Psoas muscle (tissue), 8 donors: ENCODE measurements around the gene KHNYN. TPM values are rescaled to one million over a fixed set of nuclear protein-coding genes. Genes with fewer than 3 reads are reported as not detected.

Experiments used
- ATAC-seq, 4 donors: fragments of 200-7000 bp; cut with Tn5 transposase; one replicate each; pipeline ENCODE4 v1.9.1; 2020; ENCODE audit warnings: moderate library complexity in 3 of 4, mild to moderate bottlenecking in 2 of 4
- DNase-seq, 2 donors: peaks; one replicate each; pipeline ENCODE4 v3.0.0-alpha.2; 2020
- H3K27ac ChIP-seq: fragments of 200-600 bp; one replicate; pipeline ENCODE4 v1.8.0; 2022
- H3K27me3 ChIP-seq, 3 donors: fragments of 200-600 bp in 1 of 3; one replicate each; pipeline versions ENCODE4 v1.6.1 to v1.8.0; 2013 to 2022; ENCODE audit warnings: low read length in 2 of 3, mild to moderate bottlenecking in 2 of 3, moderate library complexity in 1 of 3; ENCODE audit not compliant: insufficient read depth in 3 of 3
- H3K36me3 ChIP-seq, 2 donors: fragments of 200-600 bp in 1 of 2; one replicate each; pipeline versions ENCODE4 v1.6.1 to v1.8.0; 2013 to 2022; ENCODE audit warnings: low read depth in 1 of 2, mild to moderate bottlenecking in 1 of 2, moderate library complexity in 1 of 2; ENCODE audit not compliant: insufficient read depth in 1 of 2
- H3K4me1 ChIP-seq: fragments of 200-600 bp; one replicate; pipeline ENCODE4 v1.8.0; 2022
- H3K4me3 ChIP-seq: fragments of 200-600 bp; one replicate; pipeline ENCODE4 v1.8.0; 2022; ENCODE audit warnings: mild to moderate bottlenecking
- H3K9me3 ChIP-seq: fragments of 200-600 bp; one replicate; pipeline ENCODE4 v1.8.0; 2022
- CTCF ChIP-seq: fragments of 200-600 bp; IDR thresholded peaks from one replicate; pipeline ENCODE4 v1.8.0; 2022; ENCODE audit warnings: antibody characterized with exemption
- WGBS, 3 donors: extraction: QIAGEN DNeasy Blood & Tissue Kit; methylation state at CpG; one replicate each; pipeline versions ENCODE4 v1.1.6 to v1.1.7; 2013; 5-methylcytosine and 5-hydroxymethylcytosine counted together
- intact Hi-C, 2 donors: fragments of 100-400 bp; cut with DNase I; formaldehyde crosslinking; loops; one replicate each; pipeline versions ENCODE4 v1.11.0 to v1.14.2; 2022
- polyA plus RNA-seq, 3 donors: library from polyadenylated mRNA; stranded (reverse); fragments of 200-250 nt; gene quantifications; one replicate each; pipeline ENCODE4 v1.2.3, GENCODE V29; 2013
- total RNA-seq, 4 donors: library from RNA; stranded (reverse); fragmentation: NEBNext Ultra II Directional in 2 of 4; extraction: Animal tissue kit (Norgen Biotek cat#: 25700) in 2 of 4; gene quantifications; one replicate each; pipeline versions ENCODE4 v1.2.1 to v1.2.4, GENCODE V29; 2021 to 2023
- donor health status: healthy with polysubstance abuse.
- donor health status: DM: no; HTN: no; CAD: no; lungs with moderate emphysema.
- donor health status: Bipolar disorder and iron deficiency.
- donor health status: healthy.
- donor health status: DM: yes; HTN: yes; CAD: no.
- donor health status: DM: no; HTN: no; CAD: no.
- donor health status: DM: no; HTN: no; CAD: no.
- donor health status: DM: yes; HTN: yes; CAD: no.

Gene KHNYN
- total and polyA plus RNA-seq, 7 donors: 15.3 to 74.9 (median 40.2) TPM

- intact Hi-C loops: no loop called here
- ATAC-seq: no peak
- no peaks in the 10 kb centered on the region for H3K27me3 ChIP-seq
- DNase-seq: no peak
- no peak overlapping the region for H3K27ac ChIP-seq
- H3K4me1 ChIP-seq: peaks cover 3% of the 10 kb centered on the region
- peaks cover 0 to 8% of the 10 kb centered on the region in 2 donors for H3K36me3 ChIP-seq
- 87 to 92% (median 92%) methylated on average over 6 of the region's 6 CpGs for WGBS, 3 donors
- H3K4me3 ChIP-seq: no peak overlapping the region
- no peaks in the 10 kb centered on the region for H3K9me3 ChIP-seq
- TF ChIP-seq CTCF: no peak
These were observed 23.3 kb upstream of the KHNYN start for GRCh38 chr14:24406416-24406815.

DNA sequence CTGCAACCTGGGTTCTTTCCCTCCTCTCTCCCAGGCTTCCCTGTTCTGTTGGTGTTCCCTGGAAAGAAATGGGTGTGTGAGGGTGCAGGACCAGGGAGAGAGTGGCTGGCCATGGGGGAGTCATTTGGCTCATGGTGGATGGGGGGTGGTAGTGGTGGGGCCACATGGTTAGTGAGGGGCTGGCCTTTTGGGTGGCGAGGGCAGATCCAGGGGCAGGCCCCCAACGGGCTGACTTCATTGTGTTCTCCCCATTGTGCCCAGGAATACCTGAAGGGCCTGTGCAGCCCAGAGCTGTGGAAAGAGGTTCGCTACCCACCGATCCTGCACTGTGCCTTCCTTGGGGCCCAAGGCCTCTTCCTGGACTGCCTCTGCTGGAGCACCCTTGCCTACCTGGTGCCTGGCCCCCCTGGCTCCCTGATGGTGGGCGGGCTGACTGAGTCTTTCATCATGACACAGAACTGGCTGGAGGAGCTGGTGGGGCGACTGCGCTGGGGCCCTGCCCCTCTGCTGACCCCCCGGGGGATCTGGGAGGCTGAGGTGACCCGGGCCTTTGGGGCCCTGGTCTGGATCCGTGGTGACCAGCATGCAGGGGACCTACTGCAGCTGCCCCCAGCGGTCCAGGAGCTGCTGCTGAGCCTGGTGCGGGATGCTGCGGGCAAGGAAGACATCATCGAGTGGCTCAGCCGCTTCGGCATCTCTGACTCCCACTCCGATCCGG lies 22.0 kb upstream of the KHNYN start:
- TF ChIP-seq CTCF: no peak
- Histone ChIP-seq H3K27ac (no peak overlapping the region), H3K9me3 (no peaks in the 10 kb centered on the region), H3K4me1 (peaks cover 3% of the 10 kb centered on the region), H3K36me3 (peaks cover 0 to 8% of the 10 kb centered on the region in 2 donors), H3K4me3 (no peak overlapping the region), H3K27me3 (no peaks in the 10 kb centered on the region)
- WGBS, 3 donors: 93 to 95% (median 94%) methylated on average over 16 to 18 of the region's 18 CpGs
- no peak for ATAC-seq
- DNase-seq: no peak
- intact Hi-C loops: no loop called here

DNA sequence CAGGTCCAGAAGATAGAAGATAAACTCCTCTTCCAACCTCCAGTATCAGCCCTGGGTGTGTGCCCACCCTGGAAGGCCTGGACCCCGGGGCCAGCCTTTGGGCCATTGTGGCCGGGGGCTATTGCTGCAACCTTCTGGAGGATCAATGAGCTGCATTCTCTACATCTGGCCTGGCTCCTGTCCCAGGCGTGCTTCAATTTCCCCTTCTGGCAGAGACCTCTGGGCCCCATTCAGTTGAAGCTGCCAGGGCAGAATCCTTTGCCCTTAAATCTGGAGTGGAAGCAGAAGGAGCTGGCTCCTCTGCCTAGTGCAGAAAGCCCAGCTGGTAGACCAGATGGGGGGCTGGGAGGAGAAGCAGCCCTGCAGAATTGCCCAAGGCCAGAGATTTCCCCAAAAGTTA lies 21.0 kb upstream of the KHNYN start:
- WGBS, 3 donors: 32 to 49% (median 41%) methylated on average over 3 of the region's 3 CpGs
- intact Hi-C loops: loop anchor here in 1 of 2 donors (1.0 kb wide), 1 partner anchor 19 kb away; no protein-coding TSS in a partner anchor
- Histone ChIP-seq H3K9me3 (no peaks in the 10 kb centered on the region), H3K4me1 (peaks cover 3% of the 10 kb centered on the region), H3K4me3 (no peak overlapping the region), H3K27me3 (no peaks in the 10 kb centered on the region), H3K36me3 (peaks cover 0 to 8% of the 10 kb centered on the region in 2 donors), H3K27ac (no peak overlapping the region)
- no peak for ATAC-seq
- no peak for TF ChIP-seq CTCF
- no peak for DNase-seq

DNA sequence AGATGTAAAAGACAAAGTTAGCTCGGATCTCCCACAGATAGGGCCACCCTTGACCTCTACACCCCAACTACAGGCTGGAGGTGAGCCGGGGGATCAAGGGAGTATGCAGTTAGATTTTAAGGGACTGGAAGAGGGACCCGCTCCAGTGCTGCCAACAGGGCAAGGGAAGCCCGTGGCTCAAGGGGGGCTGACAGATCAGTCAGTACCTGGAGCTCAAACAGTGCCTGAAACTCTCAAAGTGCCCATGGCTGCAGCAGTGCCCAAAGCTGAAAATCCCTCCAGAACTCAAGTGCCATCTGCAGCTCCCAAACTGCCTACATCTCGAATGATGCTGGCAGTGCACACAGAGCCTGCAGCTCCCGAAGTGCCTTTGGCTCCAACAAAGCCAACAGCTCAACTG lies 20.6 kb upstream of the KHNYN start:
- Histone ChIP-seq H3K27me3 (no peaks in the 10 kb centered on the region), H3K27ac (no peak overlapping the region), H3K4me1 (no peaks in the 10 kb centered on the region), H3K4me3 (no peak overlapping the region), H3K36me3 (peaks cover 0 to 8% of the 10 kb centered on the region in 2 donors), H3K9me3 (no peaks in the 10 kb centered on the region)
- intact Hi-C loops: loop anchor here in 1 of 2 donors (1.0 kb wide), 1 partner anchor 18 kb away; no protein-coding TSS in a partner anchor
- 45 to 67% (median 56%) methylated on average over 6 of the region's 6 CpGs for WGBS, 3 donors
- no peak for DNase-seq
- no peak for TF ChIP-seq CTCF
- no peak for ATAC-seq
